HG03378 (cell line): ENCODE data around the gene TREX2.

ENCODE experiments used
- ATAC-seq: cut with Tn5 transposase; IDR thresholded peaks from one replicate; pipeline ENCODE4 v1.9.1; 2021; ENCODE audit warnings: mild to moderate bottlenecking, moderate library complexity; ENCODE audit not compliant: unreplicated experiment

The TREX2 gene

GRCh38 chrX:153476666-153477363, 31.0 kb upstream of the TREX2 start:
- no peak for ATAC-seq

- no peak for ATAC-seq
Measured at GRCh38 chrX:153475751-153476281, 30.0 kb upstream of the TREX2 start.

GRCh38 chrX:153475271-153475670, 29.4 kb upstream of the TREX2 start:
- ATAC-seq = no peak

- no peak for ATAC-seq
Measured at GRCh38 chrX:153474718-153475117, 28.9 kb upstream of the TREX2 start.

- no peak for ATAC-seq
Measured at GRCh38 chrX:153474266-153474665, 28.4 kb upstream of the TREX2 start.

GRCh38 chrX:153473126-153473525, 27.3 kb upstream of the TREX2 start:
- ATAC-seq = no peak

GRCh38 chrX:153471663-153472280, 25.9 kb upstream of the TREX2 start:
- no peak for ATAC-seq

GRCh38 chrX:153470411-153471363, 24.8 kb upstream of the TREX2 start, which contains the start of gene HAUS7:
Gene HAUS7, minus strand, starts transcription at chrX:153470576. Its CDS starts 19 bp downstream, at chrX:153470557.
- peak; percentile 67 for ATAC-seq

- peak; percentile 16 for ATAC-seq
Measured at GRCh38 chrX:153469811-153470410, 24.1 kb upstream of the TREX2 start.

- no peak for ATAC-seq
Measured at GRCh38 chrX:153468008-153468580, 22.2 kb upstream of the TREX2 start.

- ATAC-seq = no peak
Measured at GRCh38 chrX:153465691-153466380, 20.0 kb upstream of the TREX2 start.

GRCh38 chrX:153464116-153464515, 18.3 kb upstream of the TREX2 start:
- ATAC-seq = no peak

GRCh38 chrX:153463556-153463955, 17.7 kb upstream of the TREX2 start:
- no peak for ATAC-seq

- no peak for ATAC-seq
Measured at GRCh38 chrX:153463031-153463430, 17.2 kb upstream of the TREX2 start.

GRCh38 chrX:153462291-153462690, 16.4 kb upstream of the TREX2 start:
- ATAC-seq = no peak

GRCh38 chrX:153460826-153461225, 15.0 kb upstream of the TREX2 start:
- ATAC-seq = peak; percentile 49

- no peak for ATAC-seq
Measured at GRCh38 chrX:153459986-153460385, 14.1 kb upstream of the TREX2 start.

GRCh38 chrX:153458476-153458875, 12.6 kb upstream of the TREX2 start:
- ATAC-seq = no peak

- ATAC-seq = no peak
Measured at GRCh38 chrX:153457827-153458466, 12.1 kb upstream of the TREX2 start.
